NCI-H460 (cell line): ENCODE data around the gene MAEA. TPM values are rescaled to one million over a fixed set of nuclear protein-coding genes. Genes with fewer than 3 reads are reported as not detected.
A peak's percentile ranks its signal among the peaks of the same experiment; 100 is the strongest.

Source experiments
- DNase-seq: peaks from one replicate; pipeline ENCODE4 v3.0.0-alpha.2; 2016; ENCODE audit warnings: low read depth; ENCODE audit errors: extremely low read depth
- polyA plus RNA-seq: library from polyadenylated mRNA; depleted of rRNA; stranded (reverse); fragments of >200 nt; gene quantifications from 2 replicates; pipeline ENCODE4 v1.2.3, GENCODE V29; 2014; cell fraction: nucleus; rRNA removed
- total RNA-seq: library from RNA; depleted of rRNA; stranded (reverse); fragments of >200 nt; shearing (Covaris generic); gene quantifications from 2 replicates; pipeline ENCODE4 v1.2.3, GENCODE V29; 2014; rRNA removed

MAEA gene
- total RNA-seq, result 29.9 and 32.7 TPM in 2 replicates
- polyA plus RNA-seq, result 64.4 and 95.5 TPM in 2 replicates

GRCh38 chr4:1289207-1290164, at the start of gene MAEA:
Gene MAEA (plus strand): TSS chr4:1289891. CDS start chr4:1289914, 23 bp downstream.
- DNase-seq, result peak; percentile 94

GRCh38 chr4:1239950-1240307, 49.8 kb upstream of the MAEA start:
- no peak for DNase-seq

GRCh38 chr4:1240721-1241465, 48.8 kb upstream of the MAEA start:
- DNase-seq, result no peak

GRCh38 chr4:1241466-1241935, 48.2 kb upstream of the MAEA start:
- no peak for DNase-seq

- DNase-seq, result no peak
These were observed 47.7 kb upstream of the MAEA start for GRCh38 chr4:1241936-1242505.

- no peak for DNase-seq
These were observed 46.9 kb upstream of the MAEA start for GRCh38 chr4:1242506-1243450.

GRCh38 chr4:1243451-1244080, 46.1 kb upstream of the MAEA start:
- DNase-seq, result no peak

GRCh38 chr4:1244081-1244977, 45.4 kb upstream of the MAEA start:
- DNase-seq, result no peak

- DNase-seq, result no peak
These were observed 44.7 kb upstream of the MAEA start for GRCh38 chr4:1244978-1245471.

- no peak for DNase-seq
These were observed 44.1 kb upstream of the MAEA start for GRCh38 chr4:1245481-1246051.

- DNase-seq, result no peak
These were observed 43.4 kb upstream of the MAEA start for GRCh38 chr4:1246111-1246881.

GRCh38 chr4:1246901-1247863, 42.5 kb upstream of the MAEA start:
- no peak for DNase-seq

- no peak for DNase-seq
These were observed 41.8 kb upstream of the MAEA start for GRCh38 chr4:1247864-1248244.

GRCh38 chr4:1248245-1249147, 41.2 kb upstream of the MAEA start, which contains the start of gene CTBP1:
Gene CTBP1 (minus strand): TSS chr4:1249130. CDS start chr4:1241331, 7,799 bp downstream.
- peak; percentile 71 for DNase-seq
